Neural progenitor cell (in vitro differentiated cells): ENCODE measurements around the gene CCNL1.

ENCODE experiments used
- EZH2 ChIP-seq: fragments of 200-600 bp; sonication (generic); IDR thresholded peaks from 2 replicates; pipeline ENCODE4 v1.6.1; 2017; ENCODE audit warnings: antibody characterized with exemption, mild to moderate bottlenecking, moderate library complexity
- EZH2phosphoT487 ChIP-seq: fragments of 200-600 bp; sonication (generic); IDR thresholded peaks from 2 replicates; pipeline ENCODE4 v1.6.1; 2017; ENCODE audit warnings: antibody characterized with exemption
- TF ChIP-seq, protein P1 (sequence below): fragments of 200-600 bp; sonication (generic); IDR thresholded peaks from 2 replicates; pipeline ENCODE4 v1.5.1; 2017; ENCODE audit warnings: antibody characterized with exemption, mild to moderate bottlenecking

DNA sequence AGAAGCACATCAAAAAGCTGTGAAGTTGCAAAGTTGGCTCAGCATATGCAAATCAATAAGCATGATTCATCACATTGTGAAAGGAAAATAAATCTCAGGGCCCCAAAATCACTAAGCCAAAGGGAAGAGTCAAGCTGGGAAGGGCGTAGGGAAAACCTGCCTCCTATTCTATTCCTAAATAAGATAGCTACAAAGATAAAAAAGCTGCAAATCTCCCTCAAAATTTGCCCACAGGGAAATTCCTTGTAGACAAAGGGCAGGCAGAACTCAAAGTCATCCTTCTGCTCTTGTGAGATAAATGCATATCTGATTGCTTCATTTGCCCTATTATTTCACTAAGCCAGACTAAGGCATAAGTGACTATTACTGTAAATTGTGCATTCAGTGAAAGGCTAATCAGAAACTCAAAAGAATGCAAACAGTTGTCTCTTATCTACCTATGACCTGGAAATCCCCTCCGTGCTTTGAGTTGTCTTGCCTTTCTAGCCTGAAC is 30.5 kb upstream of the CCNL1 start:
- TF ChIP-seq, protein P1, sequence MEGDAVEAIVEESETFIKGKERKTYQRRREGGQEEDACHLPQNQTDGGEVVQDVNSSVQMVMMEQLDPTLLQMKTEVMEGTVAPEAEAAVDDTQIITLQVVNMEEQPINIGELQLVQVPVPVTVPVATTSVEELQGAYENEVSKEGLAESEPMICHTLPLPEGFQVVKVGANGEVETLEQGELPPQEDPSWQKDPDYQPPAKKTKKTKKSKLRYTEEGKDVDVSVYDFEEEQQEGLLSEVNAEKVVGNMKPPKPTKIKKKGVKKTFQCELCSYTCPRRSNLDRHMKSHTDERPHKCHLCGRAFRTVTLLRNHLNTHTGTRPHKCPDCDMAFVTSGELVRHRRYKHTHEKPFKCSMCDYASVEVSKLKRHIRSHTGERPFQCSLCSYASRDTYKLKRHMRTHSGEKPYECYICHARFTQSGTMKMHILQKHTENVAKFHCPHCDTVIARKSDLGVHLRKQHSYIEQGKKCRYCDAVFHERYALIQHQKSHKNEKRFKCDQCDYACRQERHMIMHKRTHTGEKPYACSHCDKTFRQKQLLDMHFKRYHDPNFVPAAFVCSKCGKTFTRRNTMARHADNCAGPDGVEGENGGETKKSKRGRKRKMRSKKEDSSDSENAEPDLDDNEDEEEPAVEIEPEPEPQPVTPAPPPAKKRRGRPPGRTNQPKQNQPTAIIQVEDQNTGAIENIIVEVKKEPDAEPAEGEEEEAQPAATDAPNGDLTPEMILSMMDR = no peak
- no peak for TF ChIP-seq EZH2phosphoT487
- TF ChIP-seq EZH2 = no peak
